Raji (cell line): Measurements from ENCODE around the gene TYSND1.

Source experiments
- POLR2A ChIP-seq: IDR thresholded peaks from 2 replicates; pipeline ENCODE4 v1.6.1; 2011; ENCODE audit warnings: low read depth, low read length, control low read depth; ENCODE audit not compliant: insufficient read depth

TYSND1 gene

GRCh38 chr10:70106958-70107791 is 39.3 kb downstream of the TYSND1 start:
- TF ChIP-seq POLR2A, result no peak

GRCh38 chr10:70101668-70102067 is 44.8 kb downstream of the TYSND1 start:
- TF ChIP-seq POLR2A, result no peak

GRCh38 chr10:70098271-70098670 is 48.2 kb downstream of the TYSND1 start:
- TF ChIP-seq POLR2A, result no peak

GRCh38 chr10:70097459-70097858 is 49.0 kb downstream of the TYSND1 start:
- no peak for TF ChIP-seq POLR2A

GRCh38 chr10:70096705-70097420 is 49.6 kb downstream of the TYSND1 start:
- no peak for TF ChIP-seq POLR2A

GRCh38 chr10:70096016-70096704 is 50.3 kb downstream of the TYSND1 start:
- no peak for TF ChIP-seq POLR2A

GRCh38 chr10:70094250-70094649 is 52.2 kb downstream of the TYSND1 start:
- no peak for TF ChIP-seq POLR2A

- TF ChIP-seq POLR2A, result no peak
Measured at GRCh38 chr10:70093335-70093944, 53.1 kb downstream of the TYSND1 start.

- TF ChIP-seq POLR2A, result no peak
Measured at GRCh38 chr10:70092389-70092718, 54.1 kb downstream of the TYSND1 start.

GRCh38 chr10:70090951-70091350 is 55.5 kb downstream of the TYSND1 start:
- no peak for TF ChIP-seq POLR2A

- no peak for TF ChIP-seq POLR2A
Measured at GRCh38 chr10:70090013-70090412, 56.5 kb downstream of the TYSND1 start.

- TF ChIP-seq POLR2A, result no peak
Measured at GRCh38 chr10:70088308-70088698, 58.2 kb downstream of the TYSND1 start.
